HL-60/S4 treated with retinoic acid at 250 ng/mL for 4 days and 3 days (cell line): ENCODE data around the gene CUBN.
"Not testable (repeated sequence)": the region's sequence is repeated elsewhere in the genome, so short reads cannot be mapped to it uniquely, and the experiment has no call there.

Source experiments
- in situ Hi-C: fragments of 300-500 bp; cut with MboI; formaldehyde crosslinking; loops from 2 replicates; pipeline ENCODE4 v1.7.0; 2022; ENCODE audit warnings: low sequenced_read_pairs

The CUBN gene

DNA sequence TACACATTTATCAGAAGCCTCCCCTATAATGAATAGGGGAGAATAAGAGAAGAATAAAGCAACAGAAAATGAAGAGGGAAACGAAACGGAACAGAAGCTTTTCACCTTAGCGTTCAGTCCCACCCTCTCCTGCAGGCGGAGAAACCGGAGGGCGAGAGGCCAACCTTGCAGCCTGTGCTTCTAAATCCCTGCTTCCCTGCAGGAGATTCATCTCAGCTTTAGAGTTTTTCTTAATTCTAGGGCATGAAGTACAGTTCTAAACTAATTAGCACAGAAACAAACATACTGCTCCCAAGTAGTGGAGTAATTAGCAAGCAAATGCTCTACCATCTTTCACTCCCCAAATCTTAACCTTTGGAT lies 107.2 kb downstream of the CUBN start:
- in situ Hi-C loops, result no loop called here

DNA sequence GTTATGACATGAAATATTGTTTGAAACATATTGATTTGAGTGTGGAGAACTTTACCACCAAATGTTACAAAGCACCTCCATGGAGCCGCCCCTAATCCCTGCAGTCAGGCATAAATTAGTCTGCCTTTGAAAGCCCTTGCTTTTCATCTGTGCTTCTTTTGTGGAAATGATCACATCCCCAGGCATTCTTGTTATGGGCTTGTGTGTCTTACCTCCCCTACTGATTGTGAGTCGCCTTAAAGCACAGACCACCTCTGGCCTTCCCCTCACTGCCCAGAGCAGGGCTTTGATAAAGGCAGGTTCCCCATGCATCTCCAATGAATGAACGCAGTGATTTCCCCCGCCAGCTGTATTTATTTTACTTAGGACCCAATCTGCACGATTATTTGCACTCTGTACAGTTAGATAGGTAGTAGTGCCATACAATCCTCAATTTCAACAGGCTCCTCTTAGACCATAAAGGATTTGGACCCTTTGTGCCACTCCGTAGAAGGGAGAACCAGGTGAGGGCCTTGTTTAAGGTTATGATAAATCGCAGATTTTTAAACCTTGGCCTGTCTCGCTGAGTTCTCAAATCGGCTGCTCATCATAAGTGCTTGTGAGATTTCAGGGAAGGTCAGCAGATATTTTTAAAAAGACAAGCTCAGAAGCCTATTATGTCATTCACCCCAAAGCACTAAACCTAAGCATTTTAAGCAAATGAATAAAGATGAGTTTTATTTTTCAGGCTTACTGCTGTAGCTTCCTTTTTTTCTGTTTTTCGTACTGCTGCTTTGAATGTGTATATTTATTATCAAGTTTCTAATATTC lies 107.8 kb downstream of the CUBN start:
- in situ Hi-C loops, result no loop called here

DNA sequence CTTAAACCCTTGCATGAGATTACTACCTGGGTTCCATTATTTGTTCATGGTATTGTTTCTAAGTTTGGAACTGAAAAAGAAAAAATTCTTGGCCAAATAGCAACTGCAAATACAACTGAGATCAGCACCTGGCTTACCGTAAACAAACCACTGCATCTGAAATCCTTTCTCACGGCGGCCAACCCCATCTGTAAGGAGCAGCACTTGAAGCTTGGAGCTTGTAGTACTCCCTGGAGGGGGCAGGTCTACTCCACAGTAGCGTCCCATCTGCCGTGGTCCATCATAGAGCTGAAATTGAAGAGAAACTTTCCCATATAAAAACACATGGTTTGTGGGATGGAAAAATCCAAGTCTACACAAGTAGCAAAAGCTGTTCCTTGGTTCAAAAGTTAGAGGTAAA lies 109.9 kb downstream of the CUBN start:
- in situ Hi-C loops, result no loop called here

DNA sequence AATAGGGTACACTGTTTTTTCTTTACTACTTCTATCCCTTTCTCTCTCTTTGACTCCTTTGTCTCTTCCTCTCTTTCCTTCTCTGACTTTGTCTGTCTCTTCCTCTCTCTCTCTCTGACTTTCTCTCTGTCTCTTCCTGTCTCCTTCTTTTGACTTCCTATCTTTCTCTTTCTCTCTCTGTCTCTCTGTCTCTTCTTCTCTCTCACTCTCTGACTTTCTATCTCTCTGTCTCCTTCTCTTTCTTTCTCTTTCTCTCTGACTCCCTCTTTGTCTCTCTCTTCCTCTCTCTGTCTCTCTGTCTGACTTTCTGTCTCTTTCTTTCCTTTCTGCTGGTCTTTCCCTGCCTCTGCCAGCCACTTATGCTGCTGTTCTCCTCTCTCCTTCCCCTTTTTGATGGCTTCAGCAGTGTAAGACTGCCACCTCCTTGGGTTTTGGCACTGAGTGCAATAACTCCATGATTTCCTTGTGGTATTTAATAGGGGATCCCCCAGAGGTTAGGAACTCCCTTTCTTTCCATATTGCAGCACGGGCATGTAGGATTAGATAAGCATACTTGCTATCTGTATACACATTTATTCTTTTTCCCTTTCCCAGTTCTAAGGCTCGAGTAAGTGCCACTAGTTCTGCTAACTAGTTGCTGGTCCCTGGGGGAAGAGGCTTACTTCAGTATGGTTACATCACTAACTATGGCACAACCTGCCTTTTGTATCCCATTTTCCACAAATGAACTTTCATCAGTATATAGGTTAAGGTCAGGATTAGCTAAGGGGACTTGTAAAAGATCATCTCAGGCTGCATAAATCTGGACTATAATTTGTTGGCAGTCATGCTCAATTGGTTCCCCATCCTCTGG lies 116.3 kb downstream of the CUBN start:
- in situ Hi-C loops, result not testable (repeated sequence)

DNA sequence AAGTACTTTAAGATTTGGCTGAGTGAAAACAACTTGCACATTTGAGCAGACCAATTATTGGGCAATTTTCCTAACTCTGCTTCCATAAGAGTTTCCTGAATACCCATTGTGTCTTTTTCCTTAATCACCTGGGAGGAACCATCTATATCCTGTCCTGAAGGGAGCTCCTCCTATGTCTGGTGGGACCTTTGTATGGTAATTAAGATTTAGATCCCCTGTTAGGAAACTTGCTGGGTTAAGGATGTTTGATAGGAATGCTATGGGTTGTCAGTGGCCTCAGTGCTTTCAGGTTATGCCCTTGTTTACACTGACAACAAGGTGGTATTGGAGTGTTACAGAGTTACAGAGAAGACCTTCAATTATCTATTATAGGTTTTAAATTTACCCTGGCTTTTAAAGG lies 116.9 kb downstream of the CUBN start:
- in situ Hi-C loops, result not testable (repeated sequence)

DNA sequence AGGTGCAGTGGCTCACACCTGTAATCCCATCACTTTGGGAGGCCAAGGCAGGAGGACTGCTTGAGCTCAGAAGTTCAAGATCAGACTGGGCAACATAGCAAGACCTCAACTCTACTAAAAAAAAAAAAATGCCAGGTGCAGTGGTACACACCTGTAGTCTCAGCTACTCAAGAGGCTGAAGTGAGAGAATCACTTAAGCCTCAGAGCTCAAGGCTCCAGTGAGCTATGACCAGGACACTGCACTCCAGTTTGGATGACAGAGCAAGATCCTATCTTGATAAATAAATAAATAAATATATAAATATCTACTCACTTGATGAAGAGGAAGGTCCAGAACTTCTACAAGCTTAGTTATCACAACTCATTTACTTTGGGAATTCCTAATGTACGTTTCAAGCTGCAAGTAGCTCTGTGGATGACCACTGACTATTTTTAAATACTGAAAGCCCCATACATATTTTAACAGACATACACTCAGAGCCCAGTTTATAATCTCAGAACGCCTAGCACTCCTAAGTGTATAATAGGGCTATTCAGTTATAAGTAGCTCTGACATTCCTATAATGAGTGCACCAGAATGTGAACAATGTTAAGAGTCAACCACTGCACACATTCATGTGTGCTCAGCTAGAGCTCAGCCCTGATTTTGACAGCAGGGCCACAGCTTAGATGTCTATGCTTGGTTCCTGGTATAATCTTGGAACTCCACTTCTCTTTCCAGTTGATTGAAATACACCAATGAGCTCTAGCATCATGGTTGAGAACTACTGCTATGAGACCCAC lies 119.1 kb downstream of the CUBN start:
- in situ Hi-C loops, result no loop called here

DNA sequence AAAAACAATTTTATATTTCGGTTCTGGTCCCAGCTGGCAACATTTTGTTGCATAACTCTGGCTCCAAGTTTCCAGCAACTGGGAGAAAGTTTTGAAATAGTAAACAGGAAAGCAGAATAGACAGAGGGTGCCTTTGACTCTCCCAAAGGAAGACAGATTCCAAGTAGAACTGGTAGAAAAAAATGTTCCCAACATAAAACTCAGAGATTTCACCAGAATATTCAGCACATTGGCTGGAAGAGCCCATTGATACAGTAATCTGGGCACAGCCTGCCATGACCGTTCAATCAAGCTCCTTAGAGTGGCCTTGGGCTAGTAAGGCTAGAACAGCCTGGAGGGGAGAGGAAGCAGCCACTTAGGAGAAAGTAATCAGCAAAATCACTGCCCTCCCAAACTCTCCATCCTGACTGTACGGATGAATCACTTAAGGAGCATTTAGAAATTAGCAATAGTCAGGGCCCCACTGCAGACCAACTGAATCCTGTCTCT lies 120.4 kb downstream of the CUBN start:
- in situ Hi-C loops, result no loop called here

DNA sequence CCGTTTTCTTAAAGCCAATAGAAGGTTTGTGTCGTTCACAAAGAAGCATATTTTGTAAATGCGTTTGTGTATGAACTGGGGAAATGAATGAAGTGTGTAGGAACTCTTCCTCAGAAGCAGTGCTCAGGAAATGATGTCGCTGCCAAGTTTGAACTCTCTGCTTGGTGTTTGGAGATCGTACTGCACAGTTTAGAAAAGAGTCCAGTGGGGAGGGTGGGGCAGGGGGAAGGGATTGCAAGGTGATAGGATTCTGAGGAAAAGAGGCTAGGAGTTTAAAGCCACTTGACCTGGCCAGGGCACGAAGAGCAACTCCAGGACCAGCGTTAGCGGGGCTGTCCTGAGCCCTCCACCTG lies 122.2 kb downstream of the CUBN start:
- in situ Hi-C loops, result no loop called here

DNA sequence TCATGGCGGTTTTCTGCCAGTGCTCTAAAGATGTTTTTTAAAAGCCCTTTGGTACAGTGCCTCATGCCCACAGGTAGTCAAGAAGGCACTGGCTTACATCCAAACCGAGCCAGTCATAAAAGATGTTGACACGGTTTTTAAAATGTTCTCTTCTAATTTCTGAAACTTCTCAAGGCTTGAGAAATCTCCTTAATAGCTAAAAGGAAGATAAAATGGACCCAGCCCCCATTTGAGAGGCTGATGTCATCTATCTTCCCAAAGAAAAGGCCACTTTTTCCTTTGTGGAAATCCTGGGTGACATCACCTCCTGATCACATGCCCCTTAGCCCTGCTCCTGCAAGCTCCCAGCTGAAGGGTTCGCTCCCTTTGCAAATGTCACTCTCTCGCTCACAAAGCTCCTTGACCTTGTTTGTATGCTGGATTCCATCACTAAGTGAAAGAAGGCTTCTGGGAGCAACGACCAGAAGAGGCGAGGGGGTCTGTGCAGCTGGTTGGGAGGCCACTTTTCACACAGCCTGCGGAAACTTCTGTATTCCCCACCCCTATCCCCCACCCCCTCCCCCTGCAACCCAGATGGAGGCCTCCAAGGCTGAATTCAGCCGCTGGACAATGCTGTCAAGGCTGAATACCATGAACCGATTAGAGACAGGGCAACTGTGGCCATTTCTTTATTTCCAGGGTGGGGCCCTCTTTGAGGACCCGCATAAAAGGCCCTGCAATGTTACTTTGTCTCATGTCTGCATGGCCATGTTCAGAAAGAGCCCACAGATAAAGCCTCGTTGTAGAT lies 122.8 kb downstream of the CUBN start:
- in situ Hi-C loops, result no loop called here

DNA sequence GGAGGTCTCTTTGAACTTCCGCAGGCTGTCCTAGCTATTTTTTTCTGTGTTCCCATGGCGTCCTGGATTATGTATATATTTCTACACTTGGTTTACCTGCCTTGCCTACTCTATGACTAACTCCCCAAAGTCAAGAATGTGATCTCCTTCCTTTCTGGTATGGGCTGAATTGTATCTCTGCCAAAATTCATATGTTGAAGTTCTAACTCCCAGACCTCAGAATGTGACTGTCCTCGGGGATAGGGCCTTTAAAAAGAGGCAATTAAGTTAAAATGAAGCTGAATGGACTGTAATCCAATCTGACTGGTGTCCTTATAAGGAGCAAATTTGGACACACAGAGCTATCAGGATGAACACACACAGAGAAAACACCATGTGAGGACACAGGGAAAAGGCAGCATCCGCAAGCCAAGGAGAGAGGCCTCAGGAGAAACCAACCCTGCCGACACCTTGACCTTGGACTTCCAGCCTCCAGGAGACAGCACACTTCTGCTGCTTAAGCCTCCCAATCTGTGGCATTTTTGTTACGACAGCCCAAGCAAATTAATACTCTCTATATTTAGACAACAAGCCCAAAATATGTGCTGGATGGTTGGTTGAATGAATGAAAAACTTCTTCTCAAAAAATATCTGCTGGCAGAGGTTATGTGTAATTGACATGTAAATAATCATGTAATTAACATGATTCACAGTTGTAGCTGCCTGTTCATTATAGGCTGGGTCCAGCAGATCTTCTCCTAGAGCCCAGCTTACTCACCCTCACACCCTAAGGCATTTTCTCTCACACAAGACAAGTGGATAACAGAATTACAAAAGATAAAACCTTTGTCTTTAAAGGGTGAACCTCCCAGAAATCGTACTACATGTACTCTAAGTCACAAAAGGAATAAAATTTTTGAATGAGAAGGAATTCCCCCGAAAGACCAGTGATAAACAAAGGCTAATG lies 123.7 kb downstream of the CUBN start:
- in situ Hi-C loops, result no loop called here

DNA sequence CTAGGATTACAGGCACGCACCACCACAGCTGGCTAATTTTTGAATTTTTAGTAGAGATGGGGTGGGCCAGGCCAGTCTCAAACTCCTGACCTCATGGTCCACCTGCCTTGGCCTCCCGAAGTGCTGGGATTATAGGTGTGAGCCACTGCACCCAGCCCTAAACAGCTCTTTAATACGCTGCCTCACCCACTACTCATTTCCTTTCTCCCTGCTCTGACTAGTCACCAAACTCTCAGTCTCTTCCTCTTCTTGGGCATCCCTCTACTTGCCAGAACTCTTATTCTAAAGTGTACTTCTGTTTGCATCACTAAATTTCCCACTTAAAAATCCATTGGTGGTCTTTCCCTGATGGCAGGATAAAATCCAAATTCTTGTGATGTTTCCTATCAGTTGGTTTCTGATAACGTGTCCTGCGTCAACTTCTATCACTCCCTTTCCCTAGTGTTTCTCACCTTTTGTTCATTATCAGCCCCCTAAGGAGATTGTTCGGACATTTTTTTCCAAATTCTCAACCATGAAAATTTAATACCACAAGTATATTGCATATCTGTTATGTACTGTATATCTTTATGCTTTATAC lies 124.7 kb downstream of the CUBN start:
- in situ Hi-C loops, result no loop called here

DNA sequence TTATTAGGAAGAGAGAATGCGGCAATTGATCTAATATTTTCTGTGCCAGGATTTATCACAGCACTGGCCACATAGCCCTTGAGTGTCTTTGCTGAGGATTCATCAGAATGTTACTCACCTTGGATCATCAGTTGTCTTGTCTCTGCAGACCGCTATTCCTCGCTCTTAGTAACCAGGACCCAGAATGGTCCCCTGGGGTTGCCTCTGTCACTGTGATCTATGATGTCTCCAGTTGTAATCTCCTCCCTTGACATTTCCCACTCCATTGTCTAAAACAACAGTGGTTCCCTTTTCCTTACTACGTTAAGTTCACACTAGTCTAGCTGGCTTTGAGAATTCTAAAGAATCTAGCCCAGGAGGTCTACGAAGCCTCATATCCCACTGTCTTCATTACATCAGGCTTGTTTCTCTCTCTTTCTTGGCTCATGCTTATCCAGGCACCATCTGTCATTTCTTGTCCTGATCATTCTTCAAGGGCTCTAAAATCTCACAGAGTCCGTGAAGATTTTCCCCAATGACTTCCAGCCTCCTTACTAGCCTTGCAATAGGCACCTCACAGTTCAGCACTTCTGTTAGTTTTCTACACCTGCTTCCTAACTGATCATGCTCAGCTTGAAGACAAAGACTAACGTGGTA lies 125.8 kb downstream of the CUBN start:
- in situ Hi-C loops, result no loop called here

DNA sequence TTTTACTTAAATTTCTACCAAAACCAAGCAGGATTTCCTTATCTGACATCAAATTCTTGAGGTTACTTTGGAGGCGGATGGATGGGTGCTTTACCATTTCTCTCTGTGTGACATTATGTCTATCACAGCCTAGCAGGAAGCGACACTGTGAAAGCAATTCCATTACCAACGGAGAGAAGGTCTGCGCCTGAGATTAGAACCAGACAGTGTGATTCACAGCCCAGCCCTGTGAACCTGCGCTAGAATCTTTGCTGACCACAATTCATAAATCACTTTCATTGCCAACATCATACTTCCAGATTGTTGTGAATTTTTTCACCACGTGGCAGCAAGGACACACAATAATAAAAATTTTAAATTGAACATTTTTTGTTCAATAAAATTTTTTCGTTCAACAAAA lies 126.5 kb downstream of the CUBN start:
- in situ Hi-C loops, result no loop called here

DNA sequence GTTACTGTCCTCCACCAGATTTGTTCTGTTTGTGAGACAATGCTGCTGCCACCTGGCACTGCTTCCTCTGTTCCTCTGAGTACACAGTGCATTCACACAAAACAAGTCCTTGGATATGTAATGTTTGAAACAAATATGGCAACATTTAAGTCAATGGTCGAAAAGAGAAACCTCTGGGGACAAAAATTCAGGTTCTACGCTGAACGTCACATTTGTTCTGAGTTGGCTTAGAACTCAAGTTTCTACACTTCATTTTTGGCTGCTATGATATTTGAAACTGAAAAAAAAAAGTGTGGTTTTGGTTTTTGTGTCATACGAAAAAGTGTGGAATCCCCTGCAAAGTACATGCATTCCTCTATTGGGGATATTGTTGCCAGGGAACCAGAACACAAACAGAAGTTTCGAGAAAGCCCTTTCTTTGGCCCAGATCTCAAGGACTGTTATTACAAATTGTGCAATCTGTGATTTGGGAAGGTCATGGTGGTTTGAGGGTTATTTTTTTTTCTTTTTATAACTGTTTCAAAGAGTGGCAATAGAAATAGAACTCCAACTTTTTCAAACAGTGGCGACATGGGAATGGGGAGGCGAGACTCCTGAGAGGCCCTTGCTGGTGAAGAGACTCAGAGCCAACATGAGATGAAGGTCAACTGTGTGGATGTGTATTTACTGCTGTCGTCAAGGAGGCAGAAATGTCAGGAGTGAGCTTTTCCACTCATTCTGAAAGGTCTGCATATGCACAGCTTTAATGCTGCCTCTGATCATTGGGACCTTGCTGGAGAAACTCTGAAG lies 127.5 kb downstream of the CUBN start:
- in situ Hi-C loops, result no loop called here

DNA sequence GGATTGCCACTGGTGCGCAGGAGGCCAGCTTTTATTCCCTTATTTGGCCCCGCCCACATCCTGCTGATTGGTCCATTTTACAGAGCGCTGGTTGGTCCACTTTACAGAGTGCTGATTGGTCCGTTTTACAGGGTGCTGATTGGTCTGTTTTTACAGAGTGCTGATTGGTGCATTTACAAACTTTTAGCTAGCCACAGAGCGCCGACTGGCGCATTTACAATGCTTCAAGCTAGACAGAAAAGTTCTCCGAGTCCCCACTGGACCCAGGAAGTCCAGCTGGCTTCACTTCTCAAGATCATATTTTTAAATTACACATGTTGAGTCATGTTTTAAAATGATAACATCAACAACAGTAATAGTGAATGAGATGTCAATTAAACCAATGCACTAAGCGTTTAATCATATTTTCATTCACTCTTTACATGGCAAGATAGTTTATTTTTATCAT lies 128.3 kb downstream of the CUBN start:
- in situ Hi-C loops, result no loop called here

DNA sequence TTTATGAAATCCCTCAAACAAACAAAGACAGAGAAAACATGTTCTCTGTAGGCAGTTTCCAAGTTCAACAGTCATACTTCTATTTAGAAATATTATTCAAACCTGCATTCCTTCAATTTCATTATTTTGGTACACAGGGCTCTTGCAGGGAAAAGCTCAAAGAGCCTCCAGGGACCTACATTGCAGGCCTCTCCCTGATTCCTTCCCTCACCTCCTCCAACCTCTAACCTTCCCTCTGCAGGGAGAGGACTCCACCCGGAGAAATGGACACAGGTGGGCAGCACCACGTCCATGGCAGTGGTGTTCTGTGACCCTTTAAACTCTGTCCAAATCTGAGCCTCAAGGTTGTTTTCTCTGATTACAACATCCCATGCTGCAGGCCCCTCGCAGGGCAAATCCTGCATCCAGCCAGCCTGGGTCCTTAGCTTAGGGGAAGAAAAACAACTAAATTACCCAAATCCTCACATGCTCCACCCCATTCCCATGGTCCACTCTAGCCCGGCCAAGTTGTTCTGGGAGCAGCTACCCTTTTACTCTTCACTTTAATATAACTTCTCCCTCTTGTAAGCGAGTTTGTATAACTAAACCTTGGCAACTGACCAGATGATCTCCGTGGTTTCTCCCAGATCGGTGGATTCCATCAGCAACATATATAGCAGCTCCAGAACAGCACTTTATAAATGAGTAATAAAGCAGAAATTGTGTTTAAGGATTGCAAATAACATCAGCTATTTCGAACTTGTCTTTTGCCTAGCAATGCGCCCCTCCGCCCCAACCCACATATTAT lies 129.8 kb downstream of the CUBN start:
- in situ Hi-C loops, result no loop called here

DNA sequence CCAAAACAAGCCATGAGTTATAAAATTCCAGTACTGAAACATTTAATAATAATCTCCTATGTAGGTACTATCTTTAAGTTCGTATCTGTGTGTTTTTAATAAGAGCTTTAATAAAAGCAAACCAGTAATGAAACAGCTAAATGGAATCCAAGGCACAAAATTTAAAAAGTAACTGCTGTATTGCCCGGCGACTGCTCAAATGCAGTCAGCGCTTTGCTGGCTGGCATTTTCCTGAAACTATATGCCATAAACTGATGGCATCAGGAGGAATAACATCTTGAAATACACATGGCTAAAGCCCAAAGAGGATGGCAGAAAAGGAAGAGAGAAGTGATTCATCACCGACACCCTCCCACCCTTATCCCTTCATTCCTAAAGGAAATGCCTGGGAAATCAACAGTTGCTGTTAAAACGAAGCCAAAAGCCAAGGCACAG lies 133.1 kb downstream of the CUBN start:
- in situ Hi-C loops, result no loop called here
